ENCODE data around the gene CLCN7. TPM values are rescaled to one million over a fixed set of nuclear protein-coding genes. Genes with fewer than 3 reads are reported as not detected.

The CLCN7 gene
- total and polyA plus RNA-seq, 8 donors: 28.6 to 130 (median 31.3) TPM

GRCh38 chr16:1435921-1436697 lies 38.7 kb downstream of the CLCN7 start:
- ATAC-seq: no peak
- no peak overlapping the region for H3K27ac ChIP-seq
- intact Hi-C loops (cut with DNase I): no loop called here

GRCh38 chr16:1434644-1435592 lies 39.9 kb downstream of the CLCN7 start:
- intact Hi-C loops (cut with DNase I): no loop called here

More at GRCh38 chr16:1435921-1436697, 38.7 kb downstream of the CLCN7 start:
- no peaks in the 10 kb centered on the region for H3K4me1 ChIP-seq
- no peak for DNase-seq
- H3K4me3 ChIP-seq: no peak overlapping the region
- TF ChIP-seq, protein P1, sequence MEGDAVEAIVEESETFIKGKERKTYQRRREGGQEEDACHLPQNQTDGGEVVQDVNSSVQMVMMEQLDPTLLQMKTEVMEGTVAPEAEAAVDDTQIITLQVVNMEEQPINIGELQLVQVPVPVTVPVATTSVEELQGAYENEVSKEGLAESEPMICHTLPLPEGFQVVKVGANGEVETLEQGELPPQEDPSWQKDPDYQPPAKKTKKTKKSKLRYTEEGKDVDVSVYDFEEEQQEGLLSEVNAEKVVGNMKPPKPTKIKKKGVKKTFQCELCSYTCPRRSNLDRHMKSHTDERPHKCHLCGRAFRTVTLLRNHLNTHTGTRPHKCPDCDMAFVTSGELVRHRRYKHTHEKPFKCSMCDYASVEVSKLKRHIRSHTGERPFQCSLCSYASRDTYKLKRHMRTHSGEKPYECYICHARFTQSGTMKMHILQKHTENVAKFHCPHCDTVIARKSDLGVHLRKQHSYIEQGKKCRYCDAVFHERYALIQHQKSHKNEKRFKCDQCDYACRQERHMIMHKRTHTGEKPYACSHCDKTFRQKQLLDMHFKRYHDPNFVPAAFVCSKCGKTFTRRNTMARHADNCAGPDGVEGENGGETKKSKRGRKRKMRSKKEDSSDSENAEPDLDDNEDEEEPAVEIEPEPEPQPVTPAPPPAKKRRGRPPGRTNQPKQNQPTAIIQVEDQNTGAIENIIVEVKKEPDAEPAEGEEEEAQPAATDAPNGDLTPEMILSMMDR (IDR thresholded peaks at IDR 0.05): no peak
- H3K36me3 ChIP-seq: no peaks in the 10 kb centered on the region
- peaks cover 0 to 39% of the 10 kb centered on the region in 2 donors for H3K27me3 ChIP-seq
- no peaks in the 10 kb centered on the region for H3K9me3 ChIP-seq

DNA sequence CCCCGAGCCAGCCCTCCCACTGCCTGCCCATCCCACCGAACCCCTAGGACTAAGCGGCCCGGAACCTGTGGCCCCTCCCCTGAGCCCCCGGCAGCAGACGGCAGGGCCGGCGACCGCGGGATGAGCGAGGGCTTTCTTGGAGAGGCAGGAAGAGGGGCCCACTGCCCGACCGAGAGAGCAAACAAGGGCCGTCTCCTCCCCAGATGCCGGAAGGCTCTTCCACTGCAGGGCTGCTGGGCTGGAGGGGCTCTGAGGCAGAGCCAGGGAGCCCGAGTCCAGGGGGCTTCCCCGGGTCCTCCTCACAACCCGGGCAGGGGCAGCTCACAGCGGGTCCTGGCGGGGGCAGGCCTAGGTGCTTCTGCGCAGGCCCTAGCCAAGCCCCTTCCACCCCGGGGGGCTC lies 41.1 kb downstream of the CLCN7 start:
- TF ChIP-seq, protein P1 (IDR thresholded peaks at IDR 0.05): no peak
- ATAC-seq (no peak), DNase-seq (no peak)
- Histone ChIP-seq H3K9me3 (no peaks in the 10 kb centered on the region), H3K27me3 (peaks cover 0 to 61% of the 10 kb centered on the region in 2 donors), H3K4me1 (no peaks in the 10 kb centered on the region), H3K4me3 (no peak overlapping the region), H3K27ac (no peak overlapping the region), H3K36me3 (no peaks in the 10 kb centered on the region)
- intact Hi-C loops (cut with DNase I): no loop called here

More at GRCh38 chr16:1434644-1435592, 39.9 kb downstream of the CLCN7 start:
- DNase-seq: no peak
- Histone ChIP-seq H3K4me1 (no peaks in the 10 kb centered on the region), H3K27me3 (peaks cover 0 to 51% of the 10 kb centered on the region in 2 donors), H3K27ac (no peak overlapping the region), H3K9me3 (no peaks in the 10 kb centered on the region), H3K4me3 (no peak overlapping the region), H3K36me3 (no peaks in the 10 kb centered on the region)
- TF ChIP-seq, protein P1 (IDR thresholded peaks at IDR 0.05): no peak
- no peak for ATAC-seq

- no peak for ATAC-seq
- peak overlapping the region in 1 of 2 donors; percentile 13 for H3K4me3 ChIP-seq
- intact Hi-C loops (cut with DNase I): no loop called here
Measured at GRCh38 chr16:1433263-1433560, 41.6 kb downstream of the CLCN7 start.

More at GRCh38 chr16:1433263-1433560, 41.6 kb downstream of the CLCN7 start:
- TF ChIP-seq, protein P1 (IDR thresholded peaks at IDR 0.05): no peak
- Histone ChIP-seq H3K36me3 (no peaks in the 10 kb centered on the region), H3K4me1 (no peaks in the 10 kb centered on the region), H3K9me3 (no peaks in the 10 kb centered on the region), H3K27ac (no peak overlapping the region), H3K27me3 (peaks cover 0 to 61% of the 10 kb centered on the region in 2 donors)
- DNase-seq: no peak

Data from left lung (tissue), 10 donors.